Esophagus squamous epithelium (tissue), 5 donors: ENCODE results near the gene GMPPB. TPM values are rescaled to one million over a fixed set of nuclear protein-coding genes. Genes with fewer than 3 reads are reported as not detected.
A peak's percentile ranks its signal among the peaks of the same experiment; 100 is the strongest.

ENCODE experiments used
- DNase-seq: peaks from one replicate; lab custom pipeline; 2025; lab: John Stamatoyannopoulos, UW
- H3K27ac ChIP-seq, 4 donors: fragments of 200-600 bp; sonication (generic); one replicate each; pipeline ENCODE4 v1.5.1; 2016 to 2019; ENCODE audit warnings: mild to moderate bottlenecking in 1 of 4
- H3K27me3 ChIP-seq, 4 donors: fragments of 200-600 bp; sonication (generic); 1 replicate in 3 of 4; 2 replicates in 1 of 4; pipeline versions ENCODE4 v1.5.1 to v1.6.0; 2017 to 2021; ENCODE audit warnings: antibody characterized with exemption in 1 of 4
- H3K36me3 ChIP-seq, 3 donors: fragments of 200-600 bp; sonication (generic); one replicate each; pipeline ENCODE4 v1.5.1; 2016 to 2019
- H3K4me1 ChIP-seq, 3 donors: fragments of 200-600 bp; sonication (generic); one replicate each; pipeline ENCODE4 v1.5.1; 2017 to 2019
- H3K4me3 ChIP-seq, 4 donors: fragments of 200-600 bp; sonication (generic); 1 replicate in 3 of 4; 2 replicates in 1 of 4; pipeline ENCODE4 v1.5.1; 2016 to 2019; ENCODE audit warnings: mild to moderate bottlenecking in 2 of 4, moderate library complexity in 1 of 4
- H3K9me3 ChIP-seq, 3 donors: fragments of 200-600 bp; sonication (generic); one replicate each; pipeline ENCODE4 v1.5.1; 2016 to 2019
- POLR2A ChIP-seq, 4 donors: fragments of 450-650 bp; IDR thresholded peaks; one replicate each; pipeline ENCODE4 v1.6.1; 2017; ENCODE audit warnings: antibody characterized with exemption in 4 of 4, mild to moderate bottlenecking in 4 of 4, moderate library complexity in 3 of 4
- WGBS, 2 donors: methylation state at CpG; one replicate each; pipeline ENCODE4 v1.1.5; 2018; 5-methylcytosine and 5-hydroxymethylcytosine counted together
- intact Hi-C: fragments of 100-400 bp; cut with DNase I; formaldehyde crosslinking; loops from one replicate; pipeline ENCODE4 v1.15.0; 2022
- total RNA-seq, 4 donors: library from RNA; depleted of rRNA; stranded (reverse); fragments of >200 nt; gene quantifications; one replicate each; pipeline ENCODE4 v1.1.0, GENCODE V29; 2016
- TF ChIP-seq, protein P1 (sequence below), 6 experiments: fragments of 450-650 bp in 4 of 6; fragments of 200-600 bp in 2 of 6; sonication (generic) in 2 of 6; IDR thresholded peaks; one replicate each; pipeline ENCODE4 v1.5.1; 2016 to 2019; ENCODE audit warnings: antibody characterized with exemption in 6 of 6, mild to moderate bottlenecking in 4 of 6, moderate library complexity in 4 of 6
- donor health status: DM: yes; HTN: yes; CAD: no.

GMPPB gene
- total RNA-seq, 4 donors from 2014 or later: 17.7 to 49.7 (median 33.8) TPM

DNA sequence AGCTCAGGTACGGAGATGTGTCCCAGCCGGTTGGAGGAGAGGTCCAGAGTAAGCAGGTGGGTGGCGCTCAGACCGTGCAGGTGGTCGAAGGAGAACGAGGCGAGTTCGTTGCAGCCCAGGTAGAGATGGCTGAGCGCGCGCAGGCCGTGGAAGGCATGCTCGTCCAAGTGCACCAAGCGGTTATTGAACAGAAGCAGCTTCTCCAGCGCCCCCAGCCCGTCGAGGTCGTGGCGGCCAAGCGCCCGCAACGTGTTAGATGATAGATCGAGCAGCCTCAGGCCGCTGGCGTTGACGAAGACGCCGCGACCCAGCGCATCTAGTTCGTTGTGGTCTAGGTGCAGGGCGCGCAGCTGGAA lies 4.9 kb downstream of the GMPPB start:
- peak overlapping the region in 1 of 4 donors; percentile 83 for H3K27ac ChIP-seq
- TF ChIP-seq, protein P1, sequence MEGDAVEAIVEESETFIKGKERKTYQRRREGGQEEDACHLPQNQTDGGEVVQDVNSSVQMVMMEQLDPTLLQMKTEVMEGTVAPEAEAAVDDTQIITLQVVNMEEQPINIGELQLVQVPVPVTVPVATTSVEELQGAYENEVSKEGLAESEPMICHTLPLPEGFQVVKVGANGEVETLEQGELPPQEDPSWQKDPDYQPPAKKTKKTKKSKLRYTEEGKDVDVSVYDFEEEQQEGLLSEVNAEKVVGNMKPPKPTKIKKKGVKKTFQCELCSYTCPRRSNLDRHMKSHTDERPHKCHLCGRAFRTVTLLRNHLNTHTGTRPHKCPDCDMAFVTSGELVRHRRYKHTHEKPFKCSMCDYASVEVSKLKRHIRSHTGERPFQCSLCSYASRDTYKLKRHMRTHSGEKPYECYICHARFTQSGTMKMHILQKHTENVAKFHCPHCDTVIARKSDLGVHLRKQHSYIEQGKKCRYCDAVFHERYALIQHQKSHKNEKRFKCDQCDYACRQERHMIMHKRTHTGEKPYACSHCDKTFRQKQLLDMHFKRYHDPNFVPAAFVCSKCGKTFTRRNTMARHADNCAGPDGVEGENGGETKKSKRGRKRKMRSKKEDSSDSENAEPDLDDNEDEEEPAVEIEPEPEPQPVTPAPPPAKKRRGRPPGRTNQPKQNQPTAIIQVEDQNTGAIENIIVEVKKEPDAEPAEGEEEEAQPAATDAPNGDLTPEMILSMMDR (IDR thresholded peaks at IDR 0.05): no peak
- no peak for TF ChIP-seq POLR2A (IDR thresholded peaks at IDR 0.05)
- H3K9me3 ChIP-seq: no peaks in the 10 kb centered on the region
- peaks cover 28 to 62% (median 28%) of the 10 kb centered on the region in 3 donors for H3K4me1 ChIP-seq
- WGBS, 2 donors: 9 to 32% methylated on average over 5 to 14 of the region's 33 CpGs
- intact Hi-C loops: no loop called here
- H3K4me3 ChIP-seq: peak overlapping the region; percentile 30 to 75 (median 53)
- peaks cover 0 to 56% (median 9%) of the 10 kb centered on the region in 3 donors for H3K36me3 ChIP-seq
- no peak for DNase-seq
- H3K27me3 ChIP-seq: no peaks in the 10 kb centered on the region

DNA sequence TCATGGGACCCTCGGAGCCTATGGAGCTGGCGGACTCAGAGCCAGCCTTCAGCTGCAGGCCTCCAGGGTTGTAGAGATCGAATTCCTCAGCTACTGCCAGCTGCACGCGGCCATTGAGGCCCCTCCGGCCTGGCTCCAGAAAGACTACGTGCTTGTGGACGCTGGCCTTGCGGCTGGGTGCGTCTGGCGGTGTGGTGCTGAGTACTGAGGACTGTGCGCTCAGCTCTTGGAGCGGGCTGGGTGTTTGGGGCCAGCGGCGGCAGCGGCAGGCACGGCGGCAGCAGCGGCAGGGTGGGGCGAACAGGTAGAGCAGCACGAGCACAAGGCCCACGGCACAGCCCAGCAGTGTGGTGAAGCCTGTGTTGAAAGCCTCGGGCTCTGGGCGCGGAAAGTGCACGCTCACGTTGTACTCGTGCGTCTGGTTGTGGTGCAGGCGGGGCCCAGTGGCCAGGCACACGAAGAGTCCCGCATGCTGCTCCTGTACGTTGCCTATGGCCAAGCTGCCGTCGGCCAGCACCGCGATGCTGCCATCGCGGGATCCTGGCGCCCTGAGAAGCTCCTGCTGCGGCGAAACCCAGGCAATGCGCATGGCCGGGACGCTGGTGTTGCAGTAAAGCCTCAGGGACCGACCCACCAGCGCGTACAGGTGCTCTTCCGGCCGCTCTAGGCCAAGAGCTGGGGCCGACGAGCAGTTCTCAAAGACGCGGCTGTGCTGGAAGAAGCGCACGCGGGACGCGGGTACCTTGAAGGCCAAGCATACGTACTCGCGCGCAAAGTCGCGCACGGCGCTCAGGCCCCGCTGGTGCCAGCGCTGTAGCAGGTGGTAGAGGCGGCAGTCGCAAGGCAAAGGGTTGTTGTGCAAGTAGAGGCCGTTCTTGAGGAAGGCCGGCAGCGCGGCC lies 5.5 kb downstream of the GMPPB start:
- no peaks in the 10 kb centered on the region for H3K27me3 ChIP-seq
- H3K27ac ChIP-seq: peak overlapping the region in 1 of 4 donors; percentile 10
- peaks cover 0 to 62% (median 9%) of the 10 kb centered on the region in 3 donors for H3K36me3 ChIP-seq
- no peak for DNase-seq
- H3K9me3 ChIP-seq: no peaks in the 10 kb centered on the region
- WGBS, 2 donors: 50 to 62% methylated on average over 12 to 29 of the region's 75 CpGs
- H3K4me1 ChIP-seq: peaks cover 27 to 59% (median 28%) of the 10 kb centered on the region in 3 donors
- H3K4me3 ChIP-seq: peak overlapping the region in 3 of 4 donors; percentile 50 to 75 (median 56)
- no peak for TF ChIP-seq POLR2A (IDR thresholded peaks at IDR 0.05)
- TF ChIP-seq, protein P1 (IDR thresholded peaks at IDR 0.05): no peak
- intact Hi-C loops: no loop called here

DNA sequence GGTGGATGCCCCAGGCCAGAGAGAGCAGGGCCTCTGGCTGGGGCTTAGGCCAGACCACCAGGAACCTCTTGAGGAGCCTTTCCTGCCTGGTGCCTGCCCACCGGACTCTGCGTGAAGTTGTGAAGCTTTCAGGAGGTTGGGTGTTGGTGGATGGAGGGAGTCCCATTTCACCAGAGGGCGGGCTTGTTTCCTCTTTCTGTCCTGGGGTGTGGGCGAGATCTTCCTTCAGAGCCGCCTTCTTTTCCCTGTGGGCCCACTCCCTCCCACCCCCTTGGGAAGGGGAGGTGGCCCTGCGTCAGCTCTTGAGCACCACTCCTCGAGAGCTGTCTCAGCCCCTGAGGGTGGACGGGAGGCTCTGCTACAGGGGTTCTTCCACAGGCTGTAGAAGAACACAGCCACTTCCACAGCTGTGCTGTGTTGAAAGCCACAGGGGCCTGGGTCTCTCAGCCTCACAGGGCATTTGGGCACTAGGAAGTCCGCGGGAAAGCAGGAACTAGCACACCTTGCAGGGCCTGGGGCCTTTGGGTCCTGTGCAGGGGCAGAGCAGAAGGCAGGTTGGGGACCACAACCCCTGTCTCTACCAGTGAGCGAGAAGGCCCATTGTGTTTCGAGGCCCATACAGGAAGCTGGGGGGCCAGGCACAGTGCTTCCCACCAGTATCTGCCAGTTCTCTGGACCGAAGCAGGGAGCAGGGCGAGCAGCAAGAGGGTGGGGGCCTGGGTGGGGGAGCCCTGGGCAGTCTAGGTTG lies 6.4 kb downstream of the GMPPB start:
- WGBS, 2 donors: 85 to 100% methylated on average over 3 of the region's 14 CpGs
- H3K9me3 ChIP-seq: no peaks in the 10 kb centered on the region
- H3K27ac ChIP-seq: no peak overlapping the region
- no peak for DNase-seq
- peaks cover 19 to 51% (median 20%) of the 10 kb centered on the region in 3 donors for H3K4me1 ChIP-seq
- intact Hi-C loops: no loop called here
- H3K4me3 ChIP-seq: no peak overlapping the region
- H3K36me3 ChIP-seq: peaks cover 0 to 67% (median 9%) of the 10 kb centered on the region in 3 donors
- no peak for TF ChIP-seq POLR2A (IDR thresholded peaks at IDR 0.05)
- TF ChIP-seq, protein P1 (IDR thresholded peaks at IDR 0.05): no peak
- H3K27me3 ChIP-seq: no peaks in the 10 kb centered on the region

DNA sequence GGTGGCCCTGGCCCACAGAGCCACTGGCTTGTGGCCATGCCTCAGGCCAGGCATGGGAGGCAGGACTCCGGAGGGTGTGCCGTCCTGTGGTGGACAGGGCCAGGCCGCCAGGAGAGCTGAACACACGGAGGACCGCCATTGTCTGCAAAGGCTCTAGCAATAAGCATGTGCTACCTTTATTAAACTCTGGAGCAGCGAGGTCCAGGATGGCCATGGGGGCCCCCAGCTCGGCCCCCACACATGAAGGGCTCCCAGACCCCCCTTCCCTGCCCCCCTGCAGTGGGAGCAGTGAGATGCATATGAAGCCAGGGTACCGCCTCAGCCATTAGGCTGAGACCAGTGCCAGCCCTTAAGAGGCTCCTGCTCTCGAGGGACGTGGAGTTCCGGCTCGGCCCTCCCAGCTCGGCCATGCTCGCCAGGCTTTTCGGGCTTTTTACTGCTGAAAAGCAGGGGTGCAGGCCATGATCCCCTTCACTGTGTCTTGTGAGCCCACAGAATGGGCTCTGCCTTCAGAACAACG lies 7.0 kb downstream of the GMPPB start:
- Histone ChIP-seq H3K4me3 (no peak overlapping the region), H3K27me3 (no peaks in the 10 kb centered on the region), H3K36me3 (peaks cover 0 to 65% (median 9%) of the 10 kb centered on the region in 3 donors), H3K4me1 (peaks cover 15 to 44% (median 18%) of the 10 kb centered on the region in 3 donors), H3K9me3 (no peaks in the 10 kb centered on the region), H3K27ac (no peak overlapping the region)
- TF ChIP-seq POLR2A (IDR thresholded peaks at IDR 0.05): no peak
- TF ChIP-seq, protein P1 (IDR thresholded peaks at IDR 0.05): no peak
- WGBS, 2 donors: 70 to 80% methylated on average over 1 to 2 of the region's 16 CpGs
- no peak for DNase-seq
- intact Hi-C loops: no loop called here
